Melanocyte of skin (primary cell): ENCODE data around the gene COASY. TPM values are rescaled to one million over a fixed set of nuclear protein-coding genes. Genes with fewer than 3 reads are reported as not detected.

ENCODE experiments used
- total RNA-seq, 2 donors: library from RNA; depleted of rRNA; stranded (reverse); fragments of >200 nt; gene quantifications; 2 replicates each; pipeline ENCODE4 v1.2.3, GENCODE V29; 2012

The COASY gene
- 10 to 100 TPM; 19.6 to 32.6 TPM for total RNA-seq

GRCh38 chr17:42561897-42562387 is at the start of gene COASY:
Gene COASY (plus strand): TSS chr17:42562148. CDS start chr17:42562623, 475 bp downstream.

GRCh38 chr17:42536048-42536371 is 25.9 kb upstream of the COASY start, which contains the start of gene NAGLU:
Gene NAGLU (plus strand): TSS chr17:42536241. CDS start chr17:42536273, 32 bp downstream.

GRCh38 chr17:42552736-42553135 is 9.2 kb upstream of the COASY start, which contains the start of gene HSD17B1:
Gene HSD17B1 (plus strand): TSS chr17:42552923. CDS start chr17:42552934, 11 bp downstream.

GRCh38 chr17:42566883-42567573 is 5.1 kb downstream of the COASY start, which contains the start of gene MLX:
Gene MLX (plus strand): TSS chr17:42567100. CDS start chr17:42567125, 25 bp downstream.

GRCh38 chr17:42577532-42578281 is 15.8 kb downstream of the COASY start, which contains the start of gene PSMC3IP:
Gene PSMC3IP (minus strand): TSS chr17:42577729. CDS start chr17:42577686, 43 bp downstream.

GRCh38 chr17:42609182-42609813 is 47.4 kb downstream of the COASY start, which contains the start of the genes RETREG3 and TUBG1:
Gene RETREG3 (minus strand): TSS chr17:42609374. CDS start chr17:42609324, 50 bp downstream.
Gene TUBG1 (plus strand): TSS chr17:42609683. CDS start chr17:42609738, 55 bp downstream.

Other genes with a start within 250 kb of the COASY start
- 100 to 1,000 TPM; 142 to 172 TPM for gene STAT3, start 173.7 kb upstream of the COASY start, total RNA-seq
- 100 to 1,000 TPM; 118 to 153 TPM for gene CAVIN1, start 138.9 kb upstream of the COASY start, total RNA-seq
- 100 to 1,000 TPM; 108 to 158 TPM for gene ATP6V0A1, start 103.3 kb upstream of the COASY start, total RNA-seq
- 10 to 100 TPM; 43.6 to 83.6 TPM for gene NAGLU, start 25.9 kb upstream of the COASY start, total RNA-seq
- 1 to 10 TPM in 1 of 2 donors, under 1 TPM in 1; 1.00 to 1.0 TPM for gene HSD17B1, start 9.2 kb upstream of the COASY start, total RNA-seq
- 10 to 100 TPM; 39.6 to 55.3 TPM for gene MLX, start 5.0 kb downstream of the COASY start, total RNA-seq
- 1 to 10 TPM; 7.9 to 9.0 TPM for gene PSMC3IP, start 15.6 kb downstream of the COASY start, total RNA-seq
- gene RETREG3, start 47.2 kb downstream of the COASY start, total RNA-seq = 10 to 100 TPM; 69.3 to 91.9 TPM
- 100 to 1,000 TPM in 1 of 2 donors, 10 to 100 TPM in 1; 49.2 to 131 TPM for gene TUBG1, start 47.5 kb downstream of the COASY start, total RNA-seq
- 10 to 100 TPM; 11.3 to 16.9 TPM for gene TUBG2, start 97.1 kb downstream of the COASY start, total RNA-seq
- 1 to 10 TPM; 8.3 to 10.0 TPM for gene PLEKHH3, start 114.8 kb downstream of the COASY start, total RNA-seq
- gene CCR10, start 119.7 kb downstream of the COASY start, total RNA-seq = 1 to 10 TPM; 1.3 to 1.7 TPM
- 10 to 100 TPM in 1 of 2 donors, 1 to 10 TPM in 1; 8.0 to 34.1 TPM for gene CNTNAP1, start 120.4 kb downstream of the COASY start, total RNA-seq
- gene EZH1, start 182.9 kb downstream of the COASY start, total RNA-seq = 10 to 100 TPM; 11.0 to 24.8 TPM
- gene RAMP2, start 199.1 kb downstream of the COASY start, total RNA-seq = 1 to 10 TPM in 1 of 2 donors, under 1 TPM in 1; 0.67 to 1.0 TPM
- gene VPS25, start 211.3 kb downstream of the COASY start, total RNA-seq = 10 to 100 TPM; 63.3 to 73.3 TPM
- gene WNK4, start 218.5 kb downstream of the COASY start, total RNA-seq = not detected
- 10 to 100 TPM; 68.8 to 96.9 TPM for gene COA3, start 236.6 kb downstream of the COASY start, total RNA-seq
- under 1 TPM in 1 of 2 donors, not detected in 1; under 0.01 TPM for gene CNTD1, start 236.7 kb downstream of the COASY start, total RNA-seq